ENCODE data around the gene AK4. TPM values are rescaled to one million over a fixed set of nuclear protein-coding genes. Genes with fewer than 3 reads are reported as not detected.

AK4 gene
- total RNA-seq, 2 experiments from 2014 or later: 0.08 to 0.14 TPM

DNA sequence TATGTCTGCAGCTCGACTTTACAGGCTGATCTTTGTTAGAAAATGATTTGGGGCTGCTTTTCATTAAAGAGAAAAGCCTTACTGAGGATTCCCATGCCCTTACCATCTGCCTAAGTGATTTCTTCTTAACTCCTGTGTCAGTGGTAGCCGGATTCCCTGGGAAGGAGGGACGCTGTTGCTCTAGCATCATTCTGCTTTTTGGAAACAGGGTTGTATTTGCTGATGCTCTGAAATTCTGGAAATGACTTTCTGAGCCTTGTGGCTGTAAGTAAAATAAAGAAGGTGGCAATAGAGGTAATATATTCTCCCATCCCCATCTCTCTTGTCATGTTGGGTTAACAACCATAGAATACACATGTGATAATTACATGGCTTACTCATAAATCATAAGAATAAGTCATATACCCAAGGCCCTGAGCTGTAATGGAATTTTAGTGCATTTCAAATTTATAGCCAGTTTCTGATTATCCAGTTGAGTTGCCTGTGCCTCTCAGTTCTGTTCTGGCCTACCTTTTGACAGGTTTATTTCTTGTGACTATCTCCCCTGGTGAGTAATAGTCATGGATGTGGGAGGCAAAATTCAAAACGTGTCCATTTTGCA, 74.4 kb downstream of the AK4 start:
- H3K9me3 Mint-ChIP-seq: no peaks in the 10 kb centered on the region
- CTCF ChIA-PET: no interaction called here

GRCh38 chr1:65224681-65225091, 76.7 kb downstream of the AK4 start:
- Histone ChIP-seq H3K4me3 (ENCODE audit: low read length) (no peak overlapping the region), H3K27me3 (ENCODE audit: control insufficient read depth in 1 of 2, insufficient read depth in 2 of 2, low read length in 2 of 2) (no peaks in the 10 kb centered on the region), H3K36me3 (ENCODE audit: insufficient read depth, low read length) (no peaks in the 10 kb centered on the region), H3K27ac (ENCODE audit: low read depth in 1 of 2, low read length in 2 of 2) (no peak overlapping the region), H3K9me3 (ENCODE audit: control insufficient read depth in 1 of 2, insufficient read depth in 1 of 2, low read length in 2 of 2) (no peaks in the 10 kb centered on the region), H3K4me1 (ENCODE audit: insufficient read depth, low read length) (no peaks in the 10 kb centered on the region)
- intact Hi-C loops (cut with DNase I, micrococcal nuclease): no loop called here
- ATAC-seq (ENCODE audit: poor library complexity) (no peak), DNase-seq (no peak)
- TF ChIP-seq, protein P1, sequence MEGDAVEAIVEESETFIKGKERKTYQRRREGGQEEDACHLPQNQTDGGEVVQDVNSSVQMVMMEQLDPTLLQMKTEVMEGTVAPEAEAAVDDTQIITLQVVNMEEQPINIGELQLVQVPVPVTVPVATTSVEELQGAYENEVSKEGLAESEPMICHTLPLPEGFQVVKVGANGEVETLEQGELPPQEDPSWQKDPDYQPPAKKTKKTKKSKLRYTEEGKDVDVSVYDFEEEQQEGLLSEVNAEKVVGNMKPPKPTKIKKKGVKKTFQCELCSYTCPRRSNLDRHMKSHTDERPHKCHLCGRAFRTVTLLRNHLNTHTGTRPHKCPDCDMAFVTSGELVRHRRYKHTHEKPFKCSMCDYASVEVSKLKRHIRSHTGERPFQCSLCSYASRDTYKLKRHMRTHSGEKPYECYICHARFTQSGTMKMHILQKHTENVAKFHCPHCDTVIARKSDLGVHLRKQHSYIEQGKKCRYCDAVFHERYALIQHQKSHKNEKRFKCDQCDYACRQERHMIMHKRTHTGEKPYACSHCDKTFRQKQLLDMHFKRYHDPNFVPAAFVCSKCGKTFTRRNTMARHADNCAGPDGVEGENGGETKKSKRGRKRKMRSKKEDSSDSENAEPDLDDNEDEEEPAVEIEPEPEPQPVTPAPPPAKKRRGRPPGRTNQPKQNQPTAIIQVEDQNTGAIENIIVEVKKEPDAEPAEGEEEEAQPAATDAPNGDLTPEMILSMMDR (IDR thresholded peaks at IDR 0.05): no peak
- no peaks in the 10 kb centered on the region for H3K9me3 Mint-ChIP-seq
- no peaks in the 10 kb centered on the region for H3K4me1 Mint-ChIP-seq (ENCODE audit: low read depth)
- H3K27me3 Mint-ChIP-seq: peaks cover 11% of the 10 kb centered on the region
- ChIA-PET CTCF (no interaction called here), POLR2A (no interaction called here)
- no peak overlapping the region for H3K4me3 Mint-ChIP-seq
- H3K27ac Mint-ChIP-seq: no peak overlapping the region
- H3K36me3 Mint-ChIP-seq (ENCODE audit: low read depth): no peaks in the 10 kb centered on the region

More for the DNA sequence above, 74.4 kb downstream of the AK4 start:
- H3K4me3 Mint-ChIP-seq: no peak overlapping the region
- DNase-seq (no peak), ATAC-seq (ENCODE audit: poor library complexity) (no peak)
- intact Hi-C loops (cut with DNase I, micrococcal nuclease): no loop called here
- Histone ChIP-seq H3K27me3 (ENCODE audit: control insufficient read depth in 1 of 2, insufficient read depth in 2 of 2, low read length in 2 of 2) (no peaks in the 10 kb centered on the region), H3K36me3 (ENCODE audit: insufficient read depth, low read length) (no peaks in the 10 kb centered on the region), H3K27ac (ENCODE audit: low read depth in 1 of 2, low read length in 2 of 2) (no peak overlapping the region), H3K9me3 (ENCODE audit: control insufficient read depth in 1 of 2, insufficient read depth in 1 of 2, low read length in 2 of 2) (no peaks in the 10 kb centered on the region), H3K4me3 (ENCODE audit: low read length) (no peak overlapping the region), H3K4me1 (ENCODE audit: insufficient read depth, low read length) (no peaks in the 10 kb centered on the region)
- no peaks in the 10 kb centered on the region for H3K4me1 Mint-ChIP-seq (ENCODE audit: low read depth)
- POLR2A ChIA-PET: no interaction called here
- H3K36me3 Mint-ChIP-seq (ENCODE audit: low read depth): no peaks in the 10 kb centered on the region
- TF ChIP-seq, protein P1 (IDR thresholded peaks at IDR 0.05): no peak
- H3K27me3 Mint-ChIP-seq: peaks cover 10% of the 10 kb centered on the region
- no peak overlapping the region for H3K27ac Mint-ChIP-seq

GRCh38 chr1:65225179-65225578, 77.2 kb downstream of the AK4 start:
- H3K9me3 Mint-ChIP-seq: no peaks in the 10 kb centered on the region
- Histone ChIP-seq H3K36me3 (ENCODE audit: insufficient read depth, low read length) (no peaks in the 10 kb centered on the region), H3K9me3 (ENCODE audit: control insufficient read depth in 1 of 2, insufficient read depth in 1 of 2, low read length in 2 of 2) (no peaks in the 10 kb centered on the region), H3K4me1 (ENCODE audit: insufficient read depth, low read length) (no peaks in the 10 kb centered on the region), H3K4me3 (ENCODE audit: low read length) (no peak overlapping the region), H3K27ac (ENCODE audit: low read depth in 1 of 2, low read length in 2 of 2) (no peak overlapping the region), H3K27me3 (ENCODE audit: control insufficient read depth in 1 of 2, insufficient read depth in 2 of 2, low read length in 2 of 2) (no peaks in the 10 kb centered on the region)
- DNase-seq: no peak
- no peak overlapping the region for H3K4me3 Mint-ChIP-seq
- peaks cover 14% of the 10 kb centered on the region for H3K27me3 Mint-ChIP-seq
- intact Hi-C loops (cut with DNase I, micrococcal nuclease): no loop called here
- no peak overlapping the region for H3K27ac Mint-ChIP-seq
- no peaks in the 10 kb centered on the region for H3K4me1 Mint-ChIP-seq (ENCODE audit: low read depth)
- no peaks in the 10 kb centered on the region for H3K36me3 Mint-ChIP-seq (ENCODE audit: low read depth)
- POLR2A ChIA-PET: no interaction called here
- CTCF ChIA-PET: no interaction called here
- no peak for ATAC-seq (ENCODE audit: poor library complexity)
- TF ChIP-seq, protein P1 (IDR thresholded peaks at IDR 0.05): no peak

Data from CD4-positive, alpha-beta T cell (primary cell).